Ramos (cell line): ENCODE data around the gene VPS13C.

Experiments used
- in situ Hi-C: fragments of 300-500 bp; cut with MboI; formaldehyde crosslinking; loops from one replicate; pipeline ENCODE4 v1.14.3; 2022; ENCODE audit warnings: low sequenced_read_pairs; ENCODE audit not compliant: unreplicated experiment

Gene VPS13C

GRCh38 chr15:62060113-62060895, at the start of gene VPS13C:
Gene VPS13C (minus strand): TSS chr15:62060447. CDS start chr15:62060374, 73 bp downstream.
- in situ Hi-C loops = loop anchor here (10.0 kb wide), 1 partner anchor 186 kb away; no protein-coding TSS in a partner anchor

GRCh38 chr15:62109437-62109836, 49.2 kb upstream of the VPS13C start:
- in situ Hi-C loops = no loop called here

GRCh38 chr15:62108411-62108810, 48.2 kb upstream of the VPS13C start:
- in situ Hi-C loops = no loop called here

GRCh38 chr15:62107571-62108121, 47.4 kb upstream of the VPS13C start:
- in situ Hi-C loops = no loop called here

- in situ Hi-C loops = no loop called here
Measured at GRCh38 chr15:62106096-62106495, 45.8 kb upstream of the VPS13C start.

GRCh38 chr15:62105266-62105665, 45.0 kb upstream of the VPS13C start:
- in situ Hi-C loops = no loop called here

- in situ Hi-C loops = no loop called here
Measured at GRCh38 chr15:62104846-62105245, 44.6 kb upstream of the VPS13C start.

- in situ Hi-C loops = no loop called here
Measured at GRCh38 chr15:62104401-62104800, 44.2 kb upstream of the VPS13C start.

- in situ Hi-C loops = no loop called here
Measured at GRCh38 chr15:62103431-62103830, 43.2 kb upstream of the VPS13C start.

- in situ Hi-C loops = no loop called here
Measured at GRCh38 chr15:62099094-62099601, 38.9 kb upstream of the VPS13C start.

- in situ Hi-C loops = no loop called here
Measured at GRCh38 chr15:62094388-62094787, 34.1 kb upstream of the VPS13C start.

GRCh38 chr15:62093809-62094208, 33.6 kb upstream of the VPS13C start:
- in situ Hi-C loops = no loop called here

- in situ Hi-C loops = no loop called here
Measured at GRCh38 chr15:62090988-62091387, 30.7 kb upstream of the VPS13C start.

GRCh38 chr15:62089616-62090015, 29.4 kb upstream of the VPS13C start:
- in situ Hi-C loops = no loop called here

GRCh38 chr15:62088353-62088693, 28.1 kb upstream of the VPS13C start:
- in situ Hi-C loops = no loop called here

GRCh38 chr15:62087671-62088352, 27.6 kb upstream of the VPS13C start:
- in situ Hi-C loops = no loop called here

GRCh38 chr15:62085740-62086139, 25.5 kb upstream of the VPS13C start:
- in situ Hi-C loops = no loop called here

GRCh38 chr15:62083194-62084154, 23.2 kb upstream of the VPS13C start:
- in situ Hi-C loops = no loop called here

GRCh38 chr15:62079594-62079993, 19.3 kb upstream of the VPS13C start:
- in situ Hi-C loops = no loop called here

GRCh38 chr15:62075595-62076277, 15.5 kb upstream of the VPS13C start:
- in situ Hi-C loops = no loop called here
